Mesodermal cell (in vitro differentiated cells): ENCODE results near the gene DGCR2.

Source experiments
- H3K27ac ChIP-seq: 2 replicates; pipeline ENCODE4 v1.7.0; 2013; ENCODE audit warnings: mild to moderate bottlenecking, low read depth, low read length, moderate library complexity; ENCODE audit not compliant: severe bottlenecking
- H3K36me3 ChIP-seq: 2 replicates; pipeline ENCODE4 v1.7.1; 2013; ENCODE audit warnings: mild to moderate bottlenecking, low read length, moderate library complexity; ENCODE audit not compliant: control insufficient read depth, insufficient read depth
- H3K4me1 ChIP-seq: one replicate; pipeline ENCODE4 v1.7.1; 2013; ENCODE audit warnings: mild to moderate bottlenecking, low read length; ENCODE audit not compliant: insufficient read depth, control insufficient read depth, poor library complexity, severe bottlenecking
- H3K4me3 ChIP-seq: 2 replicates; pipeline ENCODE4 v1.7.0; 2013; ENCODE audit warnings: low read length, control low read depth, mild to moderate bottlenecking; ENCODE audit not compliant: insufficient read depth, poor library complexity, severe bottlenecking; ENCODE audit errors: extremely low read depth
- H3K9me3 ChIP-seq: 2 replicates; pipeline ENCODE4 v1.7.1; 2013; ENCODE audit warnings: mild to moderate bottlenecking, low read length, moderate library complexity; ENCODE audit not compliant: control insufficient read depth
- WGBS, 2 experiments: methylation state at CpG; one replicate each; pipeline ENCODE4 v1.1.5; 2013; ENCODE audit warnings: missing lambda C conversion rate in 2 of 2; ENCODE audit not compliant: insufficient coverage in 2 of 2; 5-methylcytosine and 5-hydroxymethylcytosine counted together

DGCR2 gene

GRCh38 chr22:19046719-19047609 is 75.2 kb downstream of the DGCR2 start:
- WGBS, 2 experiments = 94% methylated on average over 4 to 5 of the region's 5 CpGs
- H3K36me3 ChIP-seq = peaks cover 73% of the 10 kb centered on the region

GRCh38 chr22:19046287-19046686 is 75.9 kb downstream of the DGCR2 start:
- H3K9me3 ChIP-seq = no peaks in the 10 kb centered on the region
- H3K27ac ChIP-seq = no peak overlapping the region
- peaks cover 75% of the 10 kb centered on the region for H3K36me3 ChIP-seq
- 86 to 93% methylated on average over 1 of the region's 2 CpGs for WGBS, 2 experiments
- no peak overlapping the region for H3K4me3 ChIP-seq
- H3K4me1 ChIP-seq = no peaks in the 10 kb centered on the region

More at GRCh38 chr22:19046719-19047609, 75.2 kb downstream of the DGCR2 start:
- Histone ChIP-seq H3K4me3 (no peak overlapping the region), H3K4me1 (no peaks in the 10 kb centered on the region), H3K27ac (no peak overlapping the region), H3K9me3 (no peaks in the 10 kb centered on the region)

GRCh38 chr22:19045094-19045493 is 77.1 kb downstream of the DGCR2 start:
- H3K36me3 ChIP-seq = peaks cover 72% of the 10 kb centered on the region
- 97 to 98% methylated on average over 5 to 7 of the region's 7 CpGs for WGBS, 2 experiments
- no peaks in the 10 kb centered on the region for H3K9me3 ChIP-seq
- H3K27ac ChIP-seq = no peak overlapping the region
- H3K4me3 ChIP-seq = no peak overlapping the region
- H3K4me1 ChIP-seq = no peaks in the 10 kb centered on the region

GRCh38 chr22:19044381-19044780 is 77.8 kb downstream of the DGCR2 start:
- Histone ChIP-seq H3K4me3 (no peak overlapping the region), H3K36me3 (peaks cover 72% of the 10 kb centered on the region), H3K27ac (no peak overlapping the region), H3K9me3 (no peaks in the 10 kb centered on the region), H3K4me1 (no peaks in the 10 kb centered on the region)
- WGBS, 2 experiments = 81 to 83% methylated on average over 5 of the region's 6 CpGs

GRCh38 chr22:19043121-19044085 is 78.8 kb downstream of the DGCR2 start:
- H3K4me3 ChIP-seq = no peak overlapping the region
- no peak overlapping the region for H3K27ac ChIP-seq
- no peaks in the 10 kb centered on the region for H3K9me3 ChIP-seq
- peaks cover 62% of the 10 kb centered on the region for H3K36me3 ChIP-seq
- 83 to 87% methylated on average over 6 to 9 of the region's 14 CpGs for WGBS, 2 experiments
- H3K4me1 ChIP-seq = no peaks in the 10 kb centered on the region

GRCh38 chr22:19042285-19043120 is 79.7 kb downstream of the DGCR2 start:
- Histone ChIP-seq H3K36me3 (peaks cover 53% of the 10 kb centered on the region), H3K27ac (no peak overlapping the region), H3K4me3 (no peak overlapping the region), H3K4me1 (no peaks in the 10 kb centered on the region), H3K9me3 (no peaks in the 10 kb centered on the region)
- WGBS, 2 experiments = 95 to 96% methylated on average over 19 to 21 of the region's 22 CpGs

- 96 to 98% methylated on average over 10 to 14 of the region's 15 CpGs for WGBS, 2 experiments
- no peaks in the 10 kb centered on the region for H3K4me1 ChIP-seq
- H3K36me3 ChIP-seq = peaks cover 45% of the 10 kb centered on the region
- no peak overlapping the region for H3K27ac ChIP-seq
- no peak overlapping the region for H3K4me3 ChIP-seq
- no peaks in the 10 kb centered on the region for H3K9me3 ChIP-seq
Observed at GRCh38 chr22:19041704-19042074, 80.5 kb downstream of the DGCR2 start.

GRCh38 chr22:19040888-19041703 is 81.1 kb downstream of the DGCR2 start:
- 93 to 96% methylated on average over 29 to 30 of the region's 30 CpGs for WGBS, 2 experiments
- Histone ChIP-seq H3K36me3 (peaks cover 41% of the 10 kb centered on the region), H3K27ac (no peak overlapping the region), H3K4me3 (no peak overlapping the region), H3K4me1 (no peaks in the 10 kb centered on the region), H3K9me3 (no peaks in the 10 kb centered on the region)

GRCh38 chr22:19040391-19040861 is 81.8 kb downstream of the DGCR2 start:
- peaks cover 35% of the 10 kb centered on the region for H3K36me3 ChIP-seq

More at GRCh38 chr22:19040391-19040861, 81.8 kb downstream of the DGCR2 start:
- Histone ChIP-seq H3K4me3 (no peak overlapping the region), H3K9me3 (no peaks in the 10 kb centered on the region), H3K27ac (no peak overlapping the region), H3K4me1 (no peaks in the 10 kb centered on the region)
- 94 to 98% methylated on average over 4 of the region's 4 CpGs for WGBS, 2 experiments
